SU-DHL-6 (cell line): ENCODE measurements around the gene MDFI.

Experiments
- H2AFZ ChIP-seq: fragments of 200-600 bp; sonication (generic); 2 replicates; pipeline ENCODE4 v1.6.1; 2014; ENCODE audit warnings: low read depth, mild to moderate bottlenecking, moderate library complexity, mixed read lengths, antibody characterized with exemption, low read length; ENCODE audit not compliant: severe bottlenecking
- H3F3A ChIP-seq: fragments of 200-600 bp; shearing (Covaris generic); 2 replicates; pipeline ENCODE4 v1.6.0; 2016; ENCODE audit warnings: antibody characterized with exemption, mild to moderate bottlenecking; ENCODE audit not compliant: insufficient read depth
- H3K27ac ChIP-seq: fragments of 200-600 bp; sonication (generic); 2 replicates; pipeline ENCODE4 v1.5.1; 2016; ENCODE audit warnings: low read depth, mild to moderate bottlenecking, low read length, moderate library complexity, mixed read lengths
- H3K27me3 ChIP-seq: fragments of 200-600 bp; sonication (generic), shearing (Covaris generic); 2 replicates; pipeline ENCODE4 v1.6.0; 2014; ENCODE audit warnings: mild to moderate bottlenecking, low read length
- H3K36me3 ChIP-seq: fragments of 200-600 bp; sonication (generic); 2 replicates; pipeline ENCODE4 v1.6.1; 2014; ENCODE audit warnings: mild to moderate bottlenecking, low read length, mixed read lengths
- H3K4me2 ChIP-seq: fragments of 300-600, 200-600 bp; shearing (Covaris generic), sonication (generic); 2 replicates; pipeline ENCODE4 v1.6.0; 2014; ENCODE audit warnings: low read length, low read depth, mild to moderate bottlenecking; ENCODE audit not compliant: poor library complexity, severe bottlenecking
- H3K4me3 ChIP-seq: fragments of 200-600 bp; sonication (generic); 2 replicates; pipeline ENCODE4 v1.5.1; 2014; ENCODE audit warnings: antibody characterized with exemption, low read length, mild to moderate bottlenecking, mixed read lengths; ENCODE audit not compliant: insufficient read depth, poor library complexity, severe bottlenecking
- H3K79me2 ChIP-seq: fragments of 200-600 bp; sonication (generic); 2 replicates; pipeline ENCODE4 v1.6.1; 2014; ENCODE audit warnings: mild to moderate bottlenecking, low read length, moderate library complexity; ENCODE audit not compliant: insufficient read depth
- H3K9ac ChIP-seq: fragments of 200-600 bp; sonication (generic); 2 replicates; pipeline ENCODE4 v1.7.0; 2014; ENCODE audit warnings: mild to moderate bottlenecking, low read length
- H3K9me2 ChIP-seq: fragments of 200-600 bp; sonication (generic); replicated peaks from 2 replicates; pipeline ENCODE4 v1.6.1; 2014; ENCODE audit warnings: low read length; ENCODE audit not compliant: insufficient read depth
- H3K9me3 ChIP-seq: fragments of 200-600 bp; sonication (generic); 2 replicates; pipeline ENCODE4 v1.6.1; 2014; ENCODE audit warnings: low read length, mixed read lengths; ENCODE audit not compliant: insufficient read depth
- H4K20me1 ChIP-seq: fragments of 200-600 bp; sonication (generic); 2 replicates; pipeline ENCODE4 v1.6.1; 2014; ENCODE audit warnings: low read depth, mild to moderate bottlenecking, antibody characterized with exemption, low read length, moderate library complexity, mixed read lengths
- CTCF ChIP-seq: fragments of 200-600 bp; sonication (generic); IDR thresholded peaks from one replicate; pipeline ENCODE4 v1.5.1; 2017; ENCODE audit warnings: antibody characterized with exemption, mild to moderate bottlenecking, low read length, moderate library complexity; ENCODE audit not compliant: insufficient read depth, poor library complexity, severe bottlenecking
- EZH2phosphoT487 ChIP-seq: fragments of 200-600 bp; sonication (generic), shearing (Covaris generic); conservative IDR thresholded peaks from 2 replicates; pipeline ENCODE4 v1.6.1; 2018; ENCODE audit warnings: mild to moderate bottlenecking, antibody characterized with exemption, low read length, moderate library complexity, mixed read lengths

MDFI gene

DNA sequence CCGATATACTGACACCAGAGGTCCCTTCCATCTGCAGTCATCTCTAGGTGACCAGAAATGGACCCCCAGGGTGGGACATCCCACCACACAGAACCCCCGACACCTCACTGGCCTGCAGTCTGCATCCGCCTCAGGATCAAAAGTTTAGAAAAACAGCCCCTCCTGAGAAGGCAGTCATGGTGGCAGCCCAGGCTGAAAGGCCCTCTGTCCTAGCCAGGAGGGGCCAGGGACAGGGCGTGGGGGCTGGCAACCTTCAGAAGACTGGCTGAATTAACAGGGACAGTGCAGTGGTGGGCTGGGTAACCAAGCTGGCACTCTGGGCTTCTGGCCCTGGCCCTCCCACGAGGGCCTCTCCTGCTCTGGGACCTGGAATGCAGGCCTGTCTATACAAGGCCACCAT is 34.3 kb upstream of the MDFI start:
- Histone ChIP-seq H4K20me1 (no peaks in the 10 kb centered on the region), H2AFZ (no peak overlapping the region), H3K9me2 (no peaks in the 10 kb centered on the region), H3K9ac (no peak overlapping the region), H3K4me2 (no peak overlapping the region), H3K79me2 (no peaks in the 10 kb centered on the region), H3F3A (no peaks in the 10 kb centered on the region), H3K27ac (no peak overlapping the region), H3K36me3 (no peaks in the 10 kb centered on the region), H3K27me3 (no peaks in the 10 kb centered on the region), H3K9me3 (no peaks in the 10 kb centered on the region), H3K4me3 (no peak overlapping the region)
- no peak for TF ChIP-seq CTCF
- TF ChIP-seq EZH2phosphoT487 = no peak

DNA sequence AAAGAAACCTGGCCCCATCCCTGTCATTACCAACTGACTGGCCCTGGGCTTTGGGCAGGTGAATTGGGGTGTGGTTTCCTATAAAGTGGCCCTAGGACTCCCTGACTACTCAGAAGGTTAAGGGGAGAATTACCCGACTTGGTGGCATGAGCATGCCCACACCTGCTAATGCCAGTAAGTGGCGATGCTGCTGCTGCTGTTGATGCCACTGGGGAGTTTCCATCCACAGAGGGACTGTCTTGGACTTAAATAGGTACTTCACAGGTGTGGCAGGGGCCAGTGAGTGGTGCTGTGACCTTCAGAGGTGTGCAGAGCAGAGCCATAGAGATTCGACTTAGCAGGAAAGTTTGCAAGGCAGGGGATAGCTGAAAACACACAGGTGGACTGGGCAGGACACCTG is 32.6 kb upstream of the MDFI start:
- no peaks in the 10 kb centered on the region for H3K79me2 ChIP-seq
- H3K4me3 ChIP-seq = no peak overlapping the region
- H3F3A ChIP-seq = no peaks in the 10 kb centered on the region
- no peak overlapping the region for H3K27ac ChIP-seq
- no peak overlapping the region for H3K9ac ChIP-seq
- no peak for TF ChIP-seq CTCF
- TF ChIP-seq EZH2phosphoT487 = no peak
- H3K9me3 ChIP-seq = no peaks in the 10 kb centered on the region
- H3K27me3 ChIP-seq = no peaks in the 10 kb centered on the region
- H4K20me1 ChIP-seq = no peaks in the 10 kb centered on the region
- H3K9me2 ChIP-seq = no peaks in the 10 kb centered on the region
- no peak overlapping the region for H3K4me2 ChIP-seq
- no peaks in the 10 kb centered on the region for H3K36me3 ChIP-seq
- no peak overlapping the region for H2AFZ ChIP-seq

GRCh38 chr6:41607036-41607435 is 31.2 kb upstream of the MDFI start:
- no peaks in the 10 kb centered on the region for H3K9me3 ChIP-seq
- H3K27me3 ChIP-seq = no peaks in the 10 kb centered on the region
- H2AFZ ChIP-seq = no peak overlapping the region
- H4K20me1 ChIP-seq = no peaks in the 10 kb centered on the region
- no peaks in the 10 kb centered on the region for H3F3A ChIP-seq
- H3K9me2 ChIP-seq = no peaks in the 10 kb centered on the region
- TF ChIP-seq EZH2phosphoT487 (no peak), CTCF (no peak)
- no peak overlapping the region for H3K27ac ChIP-seq
- H3K9ac ChIP-seq = no peak overlapping the region
- no peak overlapping the region for H3K4me3 ChIP-seq
- H3K36me3 ChIP-seq = no peaks in the 10 kb centered on the region
- H3K79me2 ChIP-seq = no peaks in the 10 kb centered on the region
- no peak overlapping the region for H3K4me2 ChIP-seq

GRCh38 chr6:41607736-41608135 is 30.5 kb upstream of the MDFI start:
- H3K4me2 ChIP-seq = no peak overlapping the region
- no peaks in the 10 kb centered on the region for H3K79me2 ChIP-seq
- no peak overlapping the region for H2AFZ ChIP-seq
- no peaks in the 10 kb centered on the region for H3K27me3 ChIP-seq
- no peaks in the 10 kb centered on the region for H3K9me2 ChIP-seq
- no peaks in the 10 kb centered on the region for H3F3A ChIP-seq
- no peak overlapping the region for H3K4me3 ChIP-seq
- H4K20me1 ChIP-seq = no peaks in the 10 kb centered on the region
- H3K36me3 ChIP-seq = no peaks in the 10 kb centered on the region
- H3K27ac ChIP-seq = no peak overlapping the region
- no peak overlapping the region for H3K9ac ChIP-seq
- TF ChIP-seq EZH2phosphoT487 = no peak
- TF ChIP-seq CTCF = no peak
- no peaks in the 10 kb centered on the region for H3K9me3 ChIP-seq
